ENCODE measurements around the gene FUOM.

The FUOM gene

GRCh38 chr10:133312016-133312768 lies 45.6 kb downstream of the FUOM start:
- no peak for DNase-seq (ENCODE audit: low spot score)

- no peak for DNase-seq (ENCODE audit: low spot score)
These were observed 46.2 kb downstream of the FUOM start for GRCh38 chr10:133311570-133311969.

- DNase-seq (ENCODE audit: low spot score): no peak
These were observed 47.0 kb downstream of the FUOM start for GRCh38 chr10:133310789-133311188.

- no peak for DNase-seq (ENCODE audit: low spot score)
These were observed 47.4 kb downstream of the FUOM start for GRCh38 chr10:133310399-133310755.

GRCh38 chr10:133309720-133310398 lies 48.0 kb downstream of the FUOM start:
- DNase-seq (ENCODE audit: low spot score): no peak

- DNase-seq (ENCODE audit: low spot score): peak; percentile 89
These were observed 48.6 kb downstream of the FUOM start for GRCh38 chr10:133309100-133309719.

- peak; percentile 84 for DNase-seq (ENCODE audit: low spot score)
These were observed 49.3 kb downstream of the FUOM start, which contains the start of the genes TUBGCP2 and ZNF511 for GRCh38 chr10:133308421-133309099. Gene TUBGCP2, minus strand, starts transcription at chr10:133308872. Its CDS starts 5,931 bp downstream, at chr10:133302941. Gene ZNF511, plus strand, starts transcription at chr10:133308914. Its CDS starts 30 bp downstream, at chr10:133308944.

- DNase-seq (ENCODE audit: low spot score): peak; percentile 87
These were observed 49.9 kb downstream of the FUOM start for GRCh38 chr10:133307776-133308420.

GRCh38 chr10:133306941-133307379 lies 50.9 kb downstream of the FUOM start:
- no peak for DNase-seq (ENCODE audit: low spot score)

- DNase-seq (ENCODE audit: low spot score): no peak
These were observed 51.7 kb downstream of the FUOM start for GRCh38 chr10:133306097-133306476.

Measured in CD4-positive, alpha-beta T cell treated with Interleukin-6 at 100 ng/mL for 8 hours (primary cell).